HG03575 (cell line): ENCODE data around the gene TIMM21.

ENCODE experiments used
- ATAC-seq: cut with Tn5 transposase; IDR thresholded peaks from one replicate; pipeline ENCODE4 v1.9.1; 2021; ENCODE audit not compliant: unreplicated experiment, insufficient number of reproducible peaks, low FRiP score; ENCODE audit errors: extremely low read depth

The TIMM21 gene

DNA sequence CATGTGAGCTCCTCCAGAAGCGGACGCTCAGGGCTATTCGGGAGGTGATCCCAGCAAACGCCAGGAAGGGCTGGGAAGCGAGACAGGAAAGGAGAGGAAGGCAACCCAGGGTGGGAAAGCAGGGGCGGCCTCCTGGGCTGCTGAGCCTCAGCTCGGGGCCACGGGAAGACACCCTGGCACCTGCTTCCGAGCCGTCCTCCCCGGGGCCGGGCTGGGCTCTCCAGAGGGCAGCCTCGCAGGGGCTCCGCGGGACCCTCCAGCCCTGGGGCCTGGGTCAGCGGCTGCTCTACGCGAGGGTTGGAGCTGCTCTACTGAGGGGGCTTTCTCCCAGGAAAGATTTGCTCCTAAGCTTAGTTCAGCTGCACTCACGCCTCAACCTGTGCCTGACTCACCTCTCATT is 34.0 kb downstream of the TIMM21 start:
- ATAC-seq: no peak

DNA sequence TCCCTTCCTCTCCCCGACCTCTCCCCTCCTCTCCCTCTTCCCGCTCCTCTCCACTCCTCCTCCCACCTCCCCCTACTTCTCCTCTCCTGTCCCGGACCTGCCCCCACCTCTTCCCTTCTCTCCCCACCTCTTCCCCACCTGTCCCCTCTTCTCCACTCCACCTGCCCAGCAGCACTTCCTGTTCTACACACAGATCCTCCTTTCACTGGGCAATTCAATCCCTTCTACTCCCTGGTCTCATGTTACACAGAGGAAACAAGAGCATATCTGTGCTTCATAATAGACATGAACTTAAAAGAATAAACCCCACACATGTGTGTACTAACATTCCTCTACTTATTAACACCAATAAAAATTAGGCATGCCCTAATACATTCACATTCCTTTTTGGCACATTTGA is 34.8 kb downstream of the TIMM21 start:
- no peak for ATAC-seq

DNA sequence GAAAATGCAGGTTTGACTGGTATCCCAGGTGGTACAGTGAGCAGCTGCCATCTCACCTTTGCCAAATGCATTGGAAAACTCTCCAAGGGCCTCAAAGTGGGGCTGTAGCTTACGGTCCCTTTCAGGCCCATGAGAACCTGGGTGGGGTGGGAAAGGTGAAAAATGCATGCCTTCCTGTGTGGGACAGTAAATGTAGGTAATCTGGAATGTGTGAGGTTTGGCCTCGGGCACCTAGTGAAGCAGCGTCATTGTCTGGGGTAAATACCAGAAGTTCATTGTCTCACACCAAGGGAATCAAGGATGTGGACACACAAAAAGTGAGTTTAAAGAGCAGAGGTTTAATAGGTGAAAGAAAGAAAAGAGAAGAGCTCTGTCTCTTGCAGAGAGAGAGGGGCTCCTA is 36.6 kb downstream of the TIMM21 start:
- no peak for ATAC-seq

DNA sequence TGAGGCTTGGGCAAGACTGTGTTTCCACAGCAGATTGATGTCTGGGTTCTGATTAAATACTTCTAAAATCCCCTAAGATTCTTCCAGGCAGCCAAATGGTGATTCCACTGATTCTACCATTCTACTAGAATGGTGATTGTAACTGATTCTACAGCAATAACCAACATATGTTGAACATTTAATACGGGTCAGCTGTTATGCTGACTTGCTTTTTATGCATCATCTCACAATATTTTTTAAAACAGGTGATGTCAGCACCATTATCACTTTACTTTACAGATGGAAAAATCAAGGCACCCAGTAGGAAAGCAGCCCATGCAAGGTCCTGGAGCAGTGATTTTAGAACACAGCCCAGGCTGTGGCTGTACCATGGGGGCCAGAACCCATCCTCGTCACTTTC is 37.5 kb downstream of the TIMM21 start:
- ATAC-seq: no peak

GRCh38 chr18:74186661-74187060 is 38.3 kb downstream of the TIMM21 start:
- ATAC-seq: no peak

- no peak for ATAC-seq
Measured at GRCh38 chr18:74190086-74190485, 41.8 kb downstream of the TIMM21 start.

- ATAC-seq: no peak
Measured at GRCh38 chr18:74191577-74191976, 43.3 kb downstream of the TIMM21 start.

DNA sequence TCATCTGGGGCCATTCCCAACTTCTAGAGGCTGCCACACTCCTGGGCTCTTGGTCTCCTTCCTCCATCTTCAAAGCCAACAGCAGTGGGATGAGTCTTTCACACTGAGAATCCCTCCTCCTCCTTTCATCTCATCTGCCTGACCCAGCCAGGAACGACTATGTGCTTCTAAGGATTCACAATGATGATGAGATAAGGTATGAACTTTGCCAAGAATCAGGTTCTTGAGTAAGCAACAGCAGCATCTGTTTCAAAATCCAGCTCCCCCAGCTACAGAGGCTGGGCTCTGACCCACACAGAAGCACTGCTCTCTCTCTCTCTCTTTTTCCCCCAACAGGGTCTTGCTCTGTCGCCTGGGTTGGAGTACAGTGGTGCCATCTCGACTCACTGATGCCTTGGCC is 46.4 kb downstream of the TIMM21 start:
- no peak for ATAC-seq

DNA sequence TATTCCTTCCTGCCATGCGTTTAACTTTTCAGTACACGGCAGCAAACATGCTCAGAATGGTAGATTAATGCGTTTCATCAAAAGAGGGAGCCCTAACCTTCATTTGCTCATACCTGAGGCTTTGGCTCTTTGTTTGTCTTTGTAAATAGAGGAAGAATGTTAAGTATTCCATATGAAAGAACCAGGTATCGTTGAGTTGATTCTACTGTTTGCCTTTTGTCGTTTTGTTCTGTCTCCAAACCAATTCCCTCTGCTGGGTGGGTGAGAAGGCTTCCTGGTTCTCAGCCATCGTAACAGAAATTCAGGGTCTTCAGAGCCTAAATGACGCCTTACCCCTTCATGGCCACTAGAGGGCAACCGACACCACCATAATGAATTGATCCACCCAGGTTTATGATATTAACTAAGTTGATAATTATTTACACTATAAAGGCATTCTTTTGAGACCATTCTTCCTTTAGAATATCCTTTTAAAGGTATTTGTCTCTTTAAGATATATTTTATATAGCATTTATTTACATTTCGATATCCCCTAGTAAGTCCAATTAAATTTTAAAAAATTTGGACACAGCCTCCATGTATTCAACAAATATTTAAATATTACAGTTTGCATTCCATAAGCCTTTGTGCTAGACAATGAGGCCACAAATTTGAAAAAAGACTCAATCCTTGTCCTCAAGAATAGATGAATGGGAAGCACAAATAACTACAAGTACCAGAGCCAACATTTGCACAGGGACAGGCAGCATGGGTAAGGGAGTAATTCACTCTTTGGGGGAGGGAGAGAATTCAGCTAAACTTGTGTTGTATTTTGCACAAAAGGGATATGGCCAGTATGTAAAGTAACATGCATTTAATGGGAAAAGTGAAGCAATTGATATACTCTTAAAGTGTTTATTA is 48.1 kb downstream of the TIMM21 start:
- peak; percentile 85 for ATAC-seq

GRCh38 chr18:74197705-74198341 is 49.5 kb downstream of the TIMM21 start:
- ATAC-seq: no peak

- ATAC-seq: no peak
Measured at GRCh38 chr18:74198453-74198852, 50.1 kb downstream of the TIMM21 start.

GRCh38 chr18:74200780-74201179 is 52.5 kb downstream of the TIMM21 start:
- ATAC-seq: no peak

DNA sequence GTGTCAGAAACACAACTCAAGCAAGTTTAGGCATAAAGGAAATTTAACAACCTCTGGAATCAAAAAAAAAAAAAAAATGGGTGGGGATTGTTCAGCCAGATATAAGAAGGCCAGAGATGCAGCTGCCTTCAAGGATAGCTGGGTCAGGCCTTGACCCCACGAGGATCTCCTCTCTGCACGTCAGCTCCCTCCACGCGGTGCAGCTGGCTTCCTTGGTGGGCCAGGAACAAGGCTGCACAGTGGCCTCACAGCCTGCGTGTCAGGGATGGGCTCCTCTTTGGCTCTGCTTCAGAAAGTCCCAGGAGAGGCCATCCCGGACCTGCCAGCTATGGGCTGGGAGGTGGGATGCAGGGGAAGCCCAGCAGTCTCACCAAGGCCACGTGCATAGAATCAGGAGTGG is 55.5 kb downstream of the TIMM21 start:
- no peak for ATAC-seq

DNA sequence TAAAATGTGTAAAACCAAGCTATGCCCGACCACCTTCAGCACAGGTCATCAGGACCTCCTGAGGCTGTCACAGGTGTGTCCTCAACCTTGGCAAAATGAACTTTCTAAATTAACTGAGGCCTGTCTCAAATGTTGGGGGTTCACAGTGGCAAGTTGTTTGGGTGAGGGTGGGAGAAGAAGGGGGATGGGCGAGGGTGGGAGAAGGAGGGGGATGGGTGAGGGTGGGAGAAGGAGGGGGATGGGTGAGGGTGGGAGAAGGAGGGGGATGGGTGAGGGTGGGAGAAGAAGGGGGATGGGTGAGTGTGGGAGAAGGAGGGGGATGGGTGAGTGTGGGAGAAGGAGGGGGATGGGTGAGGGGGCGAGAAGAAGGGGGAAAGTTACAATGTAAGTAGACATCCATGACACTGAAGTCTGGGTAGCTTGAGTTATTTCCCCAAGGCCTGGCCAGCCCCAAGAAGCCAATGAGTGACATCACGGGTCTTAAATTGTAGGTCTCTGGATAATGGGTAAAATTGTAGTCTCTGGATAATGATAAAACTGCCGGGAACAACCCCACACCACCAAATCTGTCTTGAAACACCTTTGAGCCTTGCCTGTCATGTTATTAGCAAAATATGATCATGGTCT is 56.3 kb downstream of the TIMM21 start:
- ATAC-seq: no peak
